Measurements from ENCODE around the gene CCND2.

- TF ChIP-seq EGR1 (IDR thresholded peaks at IDR 0.05) (no peak), TAF1 (IDR thresholded peaks at IDR 0.05; ENCODE audit: low read depth) (no peak), YY1 (IDR thresholded peaks at IDR 0.05; ENCODE audit: low read depth) (no peak), FOXM1 (IDR thresholded peaks at IDR 0.05; ENCODE audit: borderline replicate concordance, low read depth) (no peak), MAX (IDR thresholded peaks at IDR 0.05) (no peak), CEBPB (IDR thresholded peaks at IDR 0.05) (no peak), RAD21 (IDR thresholded peaks at IDR 0.05; ENCODE audit: low read depth) (no peak), TCF12 (IDR thresholded peaks at IDR 0.05; ENCODE audit: low read depth) (no peak)
- TF ChIP-seq, protein P1, sequence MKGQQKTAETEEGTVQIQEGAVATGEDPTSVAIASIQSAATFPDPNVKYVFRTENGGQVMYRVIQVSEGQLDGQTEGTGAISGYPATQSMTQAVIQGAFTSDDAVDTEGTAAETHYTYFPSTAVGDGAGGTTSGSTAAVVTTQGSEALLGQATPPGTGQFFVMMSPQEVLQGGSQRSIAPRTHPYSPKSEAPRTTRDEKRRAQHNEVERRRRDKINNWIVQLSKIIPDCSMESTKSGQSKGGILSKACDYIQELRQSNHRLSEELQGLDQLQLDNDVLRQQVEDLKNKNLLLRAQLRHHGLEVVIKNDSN (IDR thresholded peaks at IDR 0.05) = no peak
- TF ChIP-seq, protein P2, sequence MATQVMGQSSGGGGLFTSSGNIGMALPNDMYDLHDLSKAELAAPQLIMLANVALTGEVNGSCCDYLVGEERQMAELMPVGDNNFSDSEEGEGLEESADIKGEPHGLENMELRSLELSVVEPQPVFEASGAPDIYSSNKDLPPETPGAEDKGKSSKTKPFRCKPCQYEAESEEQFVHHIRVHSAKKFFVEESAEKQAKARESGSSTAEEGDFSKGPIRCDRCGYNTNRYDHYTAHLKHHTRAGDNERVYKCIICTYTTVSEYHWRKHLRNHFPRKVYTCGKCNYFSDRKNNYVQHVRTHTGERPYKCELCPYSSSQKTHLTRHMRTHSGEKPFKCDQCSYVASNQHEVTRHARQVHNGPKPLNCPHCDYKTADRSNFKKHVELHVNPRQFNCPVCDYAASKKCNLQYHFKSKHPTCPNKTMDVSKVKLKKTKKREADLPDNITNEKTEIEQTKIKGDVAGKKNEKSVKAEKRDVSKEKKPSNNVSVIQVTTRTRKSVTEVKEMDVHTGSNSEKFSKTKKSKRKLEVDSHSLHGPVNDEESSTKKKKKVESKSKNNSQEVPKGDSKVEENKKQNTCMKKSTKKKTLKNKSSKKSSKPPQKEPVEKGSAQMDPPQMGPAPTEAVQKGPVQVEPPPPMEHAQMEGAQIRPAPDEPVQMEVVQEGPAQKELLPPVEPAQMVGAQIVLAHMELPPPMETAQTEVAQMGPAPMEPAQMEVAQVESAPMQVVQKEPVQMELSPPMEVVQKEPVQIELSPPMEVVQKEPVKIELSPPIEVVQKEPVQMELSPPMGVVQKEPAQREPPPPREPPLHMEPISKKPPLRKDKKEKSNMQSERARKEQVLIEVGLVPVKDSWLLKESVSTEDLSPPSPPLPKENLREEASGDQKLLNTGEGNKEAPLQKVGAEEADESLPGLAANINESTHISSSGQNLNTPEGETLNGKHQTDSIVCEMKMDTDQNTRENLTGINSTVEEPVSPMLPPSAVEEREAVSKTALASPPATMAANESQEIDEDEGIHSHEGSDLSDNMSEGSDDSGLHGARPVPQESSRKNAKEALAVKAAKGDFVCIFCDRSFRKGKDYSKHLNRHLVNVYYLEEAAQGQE (IDR thresholded peaks at IDR 0.05; ENCODE audit: low read depth) = no peak
Observed at GRCh38 chr12:4250691-4251090, 22.9 kb upstream of the CCND2 start.

Measured in Ishikawa (cell line).